HFFc6 (cell line): Measurements from ENCODE around the gene LOXL3. TPM values are rescaled to one million over a fixed set of nuclear protein-coding genes. Genes with fewer than 3 reads are reported as not detected.
"Not testable (repeated sequence)": the region's sequence is repeated elsewhere in the genome, so short reads cannot be mapped to it uniquely, and the experiment has no call there.

ENCODE experiments used
- DNase-seq: peaks from one replicate; pipeline ENCODE4 v3.0.0-alpha.2; 2018
- H3K27ac Mint-ChIP-seq: 2 replicates; pipeline ENCODE4 v1.8.0; 2020; ENCODE audit warnings: mild to moderate bottlenecking, mixed read lengths
- H3K27me3 Mint-ChIP-seq: 2 replicates; pipeline ENCODE4 v1.8.0; 2021; ENCODE audit warnings: mild to moderate bottlenecking, moderate library complexity, mixed read lengths; ENCODE audit not compliant: insufficient read depth
- H3K36me3 Mint-ChIP-seq: 2 replicates; pipeline ENCODE4 v1.8.0; 2021; ENCODE audit warnings: low read depth, mixed read lengths
- H3K4me1 Mint-ChIP-seq: 2 replicates; pipeline ENCODE4 v1.8.0; 2020; ENCODE audit warnings: low read depth, mixed read lengths
- H3K4me3 Mint-ChIP-seq: 2 replicates; pipeline ENCODE4 v1.8.0; 2020; ENCODE audit warnings: mild to moderate bottlenecking, moderate library complexity, mixed read lengths
- H3K9me3 Mint-ChIP-seq: 2 replicates; pipeline ENCODE4 v1.8.0; 2020; ENCODE audit warnings: mild to moderate bottlenecking, mixed read lengths
- CTCF ChIP-seq: fragments of 200-600 bp; sonication (generic); IDR thresholded peaks from 2 replicates; pipeline ENCODE4 v1.5.0; 2021; ENCODE audit warnings: antibody characterized with exemption, mild to moderate bottlenecking
- total RNA-seq, 6 experiments: library from RNA; stranded (reverse); fragmentation: NEBNext Ultra II Directional; extraction: Animal tissue kit (Norgen Biotek cat#: 25700); gene quantifications; 2 replicates in 1 of 6; 3 replicates in 5 of 6; pipeline ENCODE4 v1.2.3, GENCODE V29; 2021

LOXL3 gene
- total RNA-seq, 6 experiments from 2014 or later: 59.4 to 76.5 (median 64.1) TPM

- peaks cover 1% of the 10 kb centered on the region; the same call in 1 of the 2 replicates for H3K27me3 Mint-ChIP-seq
- no peak overlapping the region for H3K27ac Mint-ChIP-seq
These were observed 8.5 kb upstream of the LOXL3 start for GRCh38 chr2:74562126-74562775.

GRCh38 chr2:74561022-74561421 is 7.3 kb upstream of the LOXL3 start:
- not testable (repeated sequence) for H3K9me3 Mint-ChIP-seq, DNase-seq, H3K27ac Mint-ChIP-seq, H3K27me3 Mint-ChIP-seq, H3K36me3 Mint-ChIP-seq, H3K4me3 Mint-ChIP-seq
- peaks cover 53% of the 10 kb centered on the region for H3K4me1 Mint-ChIP-seq

More at GRCh38 chr2:74562126-74562775, 8.5 kb upstream of the LOXL3 start:
- no peak for DNase-seq
- Mint-ChIP-seq H3K36me3 (no peaks in the 10 kb centered on the region), H3K4me3 (no peak overlapping the region), H3K9me3 (no peaks in the 10 kb centered on the region), H3K4me1 (peaks cover 66% of the 10 kb centered on the region)
- TF ChIP-seq CTCF: no peak

GRCh38 chr2:74560591-74560990 is 6.8 kb upstream of the LOXL3 start:
- Mint-ChIP-seq H3K4me1 (peaks cover 49% of the 10 kb centered on the region), H3K27ac (no peak overlapping the region), H3K4me3 (no peak overlapping the region)

GRCh38 chr2:74559912-74560311 is 6.2 kb upstream of the LOXL3 start:
- Mint-ChIP-seq H3K27ac (no peak overlapping the region), H3K9me3 (no peaks in the 10 kb centered on the region), H3K36me3 (no peaks in the 10 kb centered on the region), H3K4me3 (no peak overlapping the region), H3K27me3 (peaks cover 1% of the 10 kb centered on the region; the same call in 1 of the 2 replicates), H3K4me1 (peaks cover 47% of the 10 kb centered on the region)
- no peak for DNase-seq
- TF ChIP-seq CTCF: no peak

More at GRCh38 chr2:74560591-74560990, 6.8 kb upstream of the LOXL3 start:
- peaks cover 1% of the 10 kb centered on the region; the same call in 1 of the 2 replicates for H3K27me3 Mint-ChIP-seq
- no peaks in the 10 kb centered on the region for H3K9me3 Mint-ChIP-seq
- no peak for DNase-seq
- no peak for TF ChIP-seq CTCF
- H3K36me3 Mint-ChIP-seq: no peaks in the 10 kb centered on the region

- Mint-ChIP-seq H3K4me3 (no peak overlapping the region), H3K9me3 (no peaks in the 10 kb centered on the region), H3K4me1 (peaks cover 34% of the 10 kb centered on the region), H3K36me3 (no peaks in the 10 kb centered on the region), H3K27me3 (peaks cover 5% of the 10 kb centered on the region), H3K27ac (no peak overlapping the region)
- no peak for TF ChIP-seq CTCF
- DNase-seq: no peak
These were observed 4.8 kb upstream of the LOXL3 start for GRCh38 chr2:74558284-74559230.
